GM19238 (cell line): ENCODE results near the gene FUT9.

Source experiments
- DNase-seq: peaks from one replicate; pipeline ENCODE4 v3.0.0; 2011; ENCODE audit warnings: low spot score; ENCODE audit not compliant: insufficient read length

Gene FUT9

DNA sequence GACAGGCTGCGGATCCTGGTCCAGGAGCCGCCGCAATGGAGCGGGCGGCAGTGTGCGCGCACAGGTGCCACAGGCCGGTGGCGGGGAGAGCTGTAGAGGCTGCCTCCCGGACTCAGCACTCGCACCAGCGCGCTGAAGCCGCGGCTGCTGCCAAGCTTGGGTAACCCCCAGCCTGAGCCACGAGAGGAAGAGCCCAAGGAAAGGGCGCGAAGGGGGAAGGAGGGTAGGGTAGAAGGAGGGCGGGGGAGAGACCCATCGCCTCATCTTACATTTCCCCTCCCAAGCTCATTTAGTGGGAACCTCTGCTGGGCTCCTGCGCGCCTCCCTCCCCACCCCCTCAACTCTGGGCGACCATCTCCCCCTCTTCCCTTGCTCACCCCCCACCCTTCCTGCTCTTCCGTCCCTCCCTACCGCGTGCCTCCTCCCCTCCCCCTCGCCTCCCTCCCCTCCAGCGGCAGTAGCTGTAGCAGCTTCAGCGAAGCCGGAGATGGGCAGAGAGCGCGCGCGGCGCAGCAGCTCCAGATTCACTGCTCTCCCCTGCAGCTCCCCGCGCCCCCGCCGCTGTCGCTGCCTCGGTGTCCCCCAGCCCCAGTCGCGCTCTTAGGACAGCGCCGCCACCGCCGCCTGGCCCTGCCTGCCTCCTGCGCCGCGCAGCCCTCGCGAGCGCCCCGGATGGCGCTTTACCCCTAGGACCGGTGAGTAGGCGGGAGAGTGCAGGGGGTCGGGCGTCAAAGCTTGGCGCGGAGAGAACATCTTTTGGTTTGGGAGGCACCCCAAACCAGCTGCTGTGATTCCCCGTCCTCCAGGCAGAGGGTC lies at the start of gene FUT9:
Gene FUT9, plus strand, starts transcription at position 457 of the 816 bp plus-strand sequence. CDS start 187,182 bp downstream, outside the sequence.
- no peak for DNase-seq

DNA sequence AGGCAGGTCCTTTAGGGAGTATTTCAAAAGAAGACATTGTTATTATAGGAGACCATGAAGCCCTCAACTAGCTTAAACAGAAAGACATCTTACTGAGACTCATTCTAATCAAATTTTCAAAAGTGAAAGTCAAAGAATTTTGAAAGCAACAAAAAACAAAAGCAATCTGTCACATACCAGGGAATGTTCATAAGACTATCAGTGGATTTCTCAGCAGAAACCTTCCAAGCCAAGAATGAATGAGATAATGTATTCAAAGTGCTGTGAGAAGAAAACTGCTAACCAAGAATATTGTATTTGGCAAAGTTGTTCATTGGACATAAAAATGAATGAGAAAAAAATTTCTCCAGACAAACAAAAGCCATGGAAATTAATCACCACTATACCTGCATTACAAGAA lies 48.2 kb upstream of the FUT9 start:
- no peak for DNase-seq

DNA sequence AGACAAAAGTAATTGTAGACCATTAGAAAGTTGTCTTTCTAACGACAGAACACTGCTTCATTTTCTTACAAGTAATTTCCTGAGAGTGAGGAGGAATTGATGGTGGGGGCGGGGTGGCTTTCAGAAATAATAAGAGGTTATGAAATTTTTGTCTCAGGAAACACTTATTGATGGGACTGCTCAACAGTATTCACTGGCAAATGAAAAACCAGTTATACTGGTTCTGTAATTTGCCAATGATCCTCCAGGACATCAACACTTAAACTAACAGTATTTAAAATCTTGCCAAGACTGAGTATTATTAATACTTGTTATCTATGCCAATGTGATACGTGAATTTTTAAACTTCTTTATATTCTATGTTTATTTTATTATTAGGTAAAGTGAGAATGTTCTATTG lies 41.8 kb upstream of the FUT9 start:
- no peak for DNase-seq

DNA sequence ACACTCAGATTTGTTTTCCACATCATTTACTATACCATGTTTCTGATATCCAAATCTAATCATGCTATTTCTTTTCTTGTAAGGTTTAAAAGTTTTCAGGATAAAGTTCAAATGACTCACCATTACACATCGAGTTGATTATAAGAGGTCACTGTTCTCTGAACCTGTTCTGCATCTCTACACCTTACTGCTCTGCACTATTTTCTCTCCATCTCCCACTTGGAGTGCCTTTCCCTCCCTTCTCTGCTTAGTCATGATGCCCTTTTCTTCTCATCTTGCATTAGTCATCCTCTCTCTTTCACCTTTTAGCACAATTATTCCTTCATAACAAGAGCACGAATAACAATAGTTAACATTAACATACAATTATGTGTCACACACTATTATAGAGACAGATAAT lies 37.5 kb upstream of the FUT9 start:
- DNase-seq, result no peak

DNA sequence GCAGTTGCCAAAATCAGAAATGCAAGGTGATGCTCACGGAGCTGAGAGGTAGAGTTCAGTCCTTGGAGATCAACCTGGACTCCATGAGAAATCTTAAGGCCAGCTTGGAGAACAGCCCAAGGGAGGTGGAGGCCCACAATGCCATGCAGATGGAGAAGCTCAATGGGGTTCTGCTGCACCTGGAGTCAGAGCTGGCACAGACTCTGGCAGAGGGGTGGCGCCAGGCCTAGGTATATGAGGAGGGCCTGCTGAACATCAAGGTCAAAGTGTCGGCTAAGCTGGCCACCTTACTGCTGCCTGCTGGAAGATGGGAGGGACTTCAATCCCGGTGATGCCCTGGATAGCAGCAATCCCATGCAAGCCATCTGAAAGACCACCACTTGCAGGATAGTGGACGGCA lies 23.9 kb upstream of the FUT9 start:
- no peak for DNase-seq

DNA sequence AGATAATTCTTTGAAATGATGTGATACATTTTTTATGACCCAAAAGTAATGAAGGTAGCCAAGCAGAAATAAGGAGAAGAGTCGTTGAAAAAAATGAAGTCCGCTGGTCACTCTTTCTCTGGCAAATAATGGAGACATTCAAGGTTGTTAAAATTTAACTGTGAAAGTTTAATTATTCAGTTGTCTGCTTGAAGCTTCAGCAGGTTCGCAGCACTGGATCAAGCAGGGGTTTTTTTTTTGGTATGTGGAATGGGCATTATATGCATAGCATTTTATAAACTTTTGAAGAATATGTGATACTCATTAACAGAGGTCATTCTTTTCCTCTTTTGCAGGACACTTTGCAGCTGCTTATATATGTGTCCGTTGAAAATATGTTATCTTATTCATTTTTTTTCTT lies 21.6 kb upstream of the FUT9 start:
- DNase-seq, result no peak

DNA sequence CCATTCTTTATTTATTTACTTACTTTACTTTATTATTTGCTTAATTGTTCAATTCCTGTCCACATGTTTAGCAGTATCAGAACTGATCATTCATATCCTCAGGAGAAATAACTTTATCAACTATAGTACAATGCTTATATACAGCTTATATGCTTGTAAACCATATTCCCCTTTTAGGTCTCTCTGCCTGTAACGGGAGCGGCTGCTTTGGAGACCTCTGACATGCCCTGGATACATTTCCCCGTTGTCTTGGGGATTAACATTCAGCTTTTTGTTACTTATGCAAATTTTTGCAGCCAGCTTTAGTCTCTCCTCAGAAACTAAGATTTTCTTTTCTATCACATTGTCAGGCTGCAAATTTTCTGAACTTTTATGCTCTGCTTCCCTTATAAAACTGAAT lies 17.6 kb upstream of the FUT9 start:
- DNase-seq, result no peak

DNA sequence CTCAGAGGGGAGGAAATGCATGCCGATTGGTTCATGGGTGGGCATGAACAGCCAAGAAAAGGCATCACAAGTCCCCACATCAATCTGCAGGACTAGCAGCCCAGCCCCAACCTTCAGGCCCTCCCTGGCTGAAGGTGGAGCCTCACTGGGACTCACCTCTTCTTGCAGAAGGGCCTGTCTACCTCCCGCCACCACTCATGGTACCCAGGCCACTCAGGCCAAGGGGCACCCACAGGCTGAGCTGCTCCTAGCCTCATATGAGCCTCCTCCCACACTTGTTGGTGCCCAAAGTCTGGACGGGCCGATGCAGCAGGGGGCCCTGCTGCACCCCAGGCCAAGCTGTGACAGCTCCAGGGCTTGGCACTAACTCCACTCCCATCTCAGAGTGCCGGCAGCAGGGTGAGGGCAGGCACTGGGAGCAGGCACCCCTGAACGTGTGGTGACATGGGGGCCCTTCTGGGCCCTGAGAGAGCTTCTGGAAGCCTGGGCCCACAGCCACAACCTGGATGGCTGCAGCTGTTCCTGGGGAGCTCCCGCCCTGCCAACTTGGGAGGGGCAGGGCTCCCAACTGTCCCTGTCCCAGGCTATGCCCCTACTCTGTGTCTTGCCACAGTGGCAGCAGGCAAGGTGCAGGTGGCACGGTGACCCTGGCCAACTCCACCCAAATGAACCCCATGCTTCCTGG lies 13.7 kb upstream of the FUT9 start:
- no peak for DNase-seq

DNA sequence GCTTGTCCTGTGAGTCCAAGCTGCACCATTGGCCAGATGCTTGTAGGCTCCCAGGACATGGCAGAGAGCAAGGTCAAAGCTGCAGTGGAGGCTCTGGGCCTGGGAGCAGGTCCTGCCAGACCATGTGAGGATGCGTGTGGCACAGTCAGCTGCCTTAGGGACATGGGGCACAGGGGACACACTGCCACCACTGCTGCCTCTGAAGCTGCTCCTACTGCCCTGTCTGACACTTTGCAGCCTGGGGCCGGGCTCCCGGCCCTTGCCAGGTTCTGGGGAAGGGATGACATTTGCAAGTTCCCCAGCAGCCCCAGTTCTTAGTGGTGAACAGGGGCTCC lies 13.2 kb upstream of the FUT9 start:
- DNase-seq, result no peak

DNA sequence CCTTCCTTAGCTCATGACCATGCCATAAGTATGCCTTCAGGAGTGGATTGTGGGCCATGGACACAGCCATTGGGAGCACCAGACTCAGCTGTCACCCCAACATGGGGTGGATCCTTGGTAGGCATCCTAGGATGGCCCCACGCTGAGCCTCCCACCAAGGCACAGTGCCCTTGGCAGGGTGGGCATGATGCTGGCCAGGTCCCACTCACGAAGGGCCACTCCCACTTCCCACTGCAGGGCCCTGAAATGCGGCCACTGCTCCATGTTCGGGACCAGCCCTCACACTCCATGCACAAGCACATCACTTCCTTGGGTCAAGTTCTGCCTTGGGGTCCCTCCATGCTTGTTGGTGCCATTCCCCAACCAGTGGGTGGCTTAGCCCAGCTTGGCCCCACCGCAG lies 12.9 kb upstream of the FUT9 start:
- no peak for DNase-seq

DNA sequence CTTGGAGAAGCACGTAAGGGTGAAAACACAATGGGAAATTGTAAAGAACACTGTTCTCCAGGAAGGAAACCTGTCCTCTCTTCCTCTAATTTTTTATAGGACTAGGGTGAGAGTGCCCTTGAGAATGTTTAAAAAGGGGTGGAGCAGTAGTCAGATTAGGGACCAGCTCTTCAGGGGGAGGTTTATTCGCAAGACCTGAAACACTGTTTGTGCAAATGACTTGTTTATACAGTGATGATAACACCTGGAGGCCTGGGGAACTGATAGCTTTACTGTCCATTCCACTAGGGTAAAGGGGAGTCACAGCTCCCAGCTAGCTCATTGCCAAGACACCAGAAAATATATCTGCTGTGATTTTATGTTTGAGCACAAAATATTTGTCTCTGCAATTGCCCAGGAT lies 8.1 kb upstream of the FUT9 start:
- DNase-seq, result no peak

DNA sequence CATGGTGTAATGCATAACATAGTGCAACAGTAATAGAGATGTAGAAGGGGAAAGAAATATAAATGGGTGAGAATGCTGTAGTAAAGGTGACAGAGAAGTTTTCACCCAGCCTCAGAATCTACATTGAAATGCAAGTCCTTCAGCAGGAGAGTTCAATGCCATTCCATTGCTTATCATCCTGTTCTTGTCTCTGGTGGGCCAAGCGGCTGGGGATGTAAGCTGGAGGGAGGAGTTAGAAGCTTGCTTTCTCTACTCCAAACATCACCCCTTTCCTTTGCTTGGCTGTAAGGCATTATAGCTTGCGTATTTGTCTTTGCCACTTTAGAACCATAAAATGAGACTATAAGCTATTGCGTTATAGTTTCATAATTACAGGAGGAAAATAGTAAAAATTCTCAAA lies 2.2 kb upstream of the FUT9 start:
- DNase-seq, result no peak

DNA sequence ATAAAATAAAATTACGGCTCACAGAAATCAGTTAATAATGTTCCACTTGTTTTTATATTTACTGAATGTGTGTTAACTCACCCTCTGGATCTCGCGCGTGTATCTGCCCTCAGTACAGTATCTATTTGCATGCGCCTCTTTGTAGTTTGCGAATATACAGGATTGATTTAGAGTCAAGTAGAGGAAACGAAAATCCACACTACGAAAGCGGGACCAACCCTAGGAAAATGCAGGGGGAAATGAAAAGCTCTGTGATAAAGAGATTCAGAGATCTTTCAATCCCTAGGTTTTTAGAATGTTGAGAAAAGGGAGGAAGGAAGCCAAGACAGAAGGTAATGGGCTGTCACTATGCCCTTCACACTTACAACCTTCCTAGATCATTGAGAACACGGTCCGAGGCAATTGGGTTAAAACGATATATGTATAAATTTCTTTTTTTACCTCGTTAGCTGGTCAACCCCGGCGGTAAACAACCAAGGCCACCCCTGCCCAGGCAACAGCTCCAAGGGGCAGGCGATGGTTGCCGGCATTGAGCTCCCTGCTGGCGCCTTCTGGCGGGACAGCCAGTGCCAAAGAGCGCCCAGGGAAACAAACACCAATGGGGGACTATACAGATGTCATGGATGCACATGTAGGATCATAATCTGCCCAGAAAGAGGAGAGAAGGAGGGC lies 792 bp upstream of the FUT9 start:
- DNase-seq, result no peak

DNA sequence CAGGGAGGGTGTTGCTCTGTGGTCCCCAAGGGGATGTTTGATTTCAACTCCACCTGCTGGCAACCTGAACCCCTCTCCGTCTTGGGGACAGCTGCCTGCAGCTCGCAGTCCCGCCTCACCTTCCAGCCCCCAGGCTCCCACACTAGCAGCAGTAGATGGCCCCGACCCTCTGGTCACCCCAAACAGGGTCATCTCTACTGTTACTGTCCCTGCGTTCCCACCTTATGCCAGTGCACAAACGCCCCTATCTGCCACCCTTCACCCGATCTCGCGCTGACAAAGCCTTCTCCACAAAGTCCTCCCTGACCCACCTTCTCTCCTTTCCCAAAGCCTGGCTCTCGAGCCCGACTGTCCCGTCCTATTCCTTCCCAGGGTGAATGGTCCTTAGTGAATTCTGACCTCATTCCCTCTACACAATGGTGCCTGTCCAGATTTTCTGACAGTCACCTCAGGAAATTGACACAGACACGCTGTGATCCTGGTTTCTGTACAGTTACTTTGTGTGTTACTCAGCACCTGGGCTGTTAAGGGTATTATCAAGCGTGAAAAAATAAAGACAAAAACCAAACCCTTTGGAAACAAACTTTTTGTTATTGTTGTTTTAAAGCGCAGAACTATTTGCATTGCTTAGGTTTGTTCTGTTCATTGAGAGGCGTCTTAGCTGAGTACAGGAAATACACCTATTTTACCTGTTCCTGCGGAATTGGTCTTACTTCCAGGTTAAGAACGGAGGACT lies 728 bp downstream of the FUT9 start:
- no peak for DNase-seq

DNA sequence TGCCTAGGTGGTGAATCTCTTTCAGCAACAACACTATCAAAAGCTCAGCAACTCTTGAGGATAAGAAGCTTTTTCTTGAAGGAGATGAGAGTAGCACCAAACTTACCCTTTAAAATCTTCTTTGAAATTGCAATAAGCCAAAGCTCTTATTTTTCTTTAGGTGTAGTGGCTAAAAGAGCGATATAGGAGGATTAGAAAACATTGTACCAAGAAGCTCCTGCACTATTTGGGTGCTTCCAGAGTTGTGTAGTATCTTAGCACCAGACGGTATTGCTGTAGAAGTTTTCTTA lies 1.2 kb downstream of the FUT9 start:
- no peak for DNase-seq

DNA sequence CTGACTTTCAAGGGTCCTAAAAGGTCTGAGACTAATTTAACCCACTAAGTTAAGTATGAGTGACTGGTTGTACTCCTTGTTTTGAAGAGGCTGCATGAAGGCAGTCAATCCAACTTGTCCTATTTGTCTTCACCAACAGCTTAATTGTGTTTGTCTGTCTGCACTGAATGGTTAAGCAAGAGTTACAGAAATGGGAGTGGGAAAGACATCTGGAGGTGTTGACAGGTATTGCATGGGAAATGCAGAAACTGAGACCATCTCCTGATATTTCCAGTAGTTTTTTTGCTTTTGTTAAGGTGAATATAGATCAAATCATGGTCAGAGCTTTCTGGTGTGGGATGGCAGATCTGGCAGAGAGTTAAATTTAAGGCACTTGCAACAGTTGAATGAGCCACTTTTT lies 6.5 kb downstream of the FUT9 start:
- DNase-seq, result no peak

DNA sequence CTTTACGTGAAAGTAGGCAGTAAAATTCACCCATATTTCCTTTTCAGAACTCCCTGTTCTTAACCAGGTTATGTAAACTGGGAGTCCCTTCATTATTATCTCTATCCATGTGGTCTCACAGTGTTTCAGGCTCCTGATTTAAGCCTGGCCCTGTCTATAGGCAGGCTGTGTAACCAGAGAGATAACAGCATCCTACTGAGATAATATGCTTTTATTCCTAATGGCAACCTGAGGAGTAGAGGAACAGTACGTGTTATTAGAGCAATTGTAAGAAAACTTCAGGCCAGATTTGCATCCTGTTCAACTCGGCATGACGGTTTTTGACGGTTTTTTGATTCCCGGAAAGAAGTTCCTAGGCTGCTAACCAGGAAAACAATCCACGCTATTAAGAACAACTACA lies 16.9 kb downstream of the FUT9 start:
- no peak for DNase-seq

DNA sequence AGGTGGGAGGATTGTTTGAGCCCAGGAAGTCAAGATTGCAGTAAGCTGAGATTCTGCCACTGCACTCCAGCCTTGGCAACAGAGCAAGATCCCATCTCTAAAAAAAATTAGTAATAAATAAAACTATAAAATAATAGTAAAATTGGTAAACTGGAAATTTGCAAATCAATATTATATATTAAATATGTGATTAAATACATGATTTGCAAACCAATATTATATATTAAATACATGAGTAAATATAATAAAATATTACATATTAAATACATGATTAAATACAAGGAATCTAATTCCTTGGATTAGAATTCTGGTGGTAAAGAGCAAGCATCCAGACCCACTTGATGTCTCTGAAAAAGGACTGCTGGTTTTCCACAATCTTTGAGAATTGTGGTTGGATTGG lies 35.8 kb downstream of the FUT9 start:
- no peak for DNase-seq

DNA sequence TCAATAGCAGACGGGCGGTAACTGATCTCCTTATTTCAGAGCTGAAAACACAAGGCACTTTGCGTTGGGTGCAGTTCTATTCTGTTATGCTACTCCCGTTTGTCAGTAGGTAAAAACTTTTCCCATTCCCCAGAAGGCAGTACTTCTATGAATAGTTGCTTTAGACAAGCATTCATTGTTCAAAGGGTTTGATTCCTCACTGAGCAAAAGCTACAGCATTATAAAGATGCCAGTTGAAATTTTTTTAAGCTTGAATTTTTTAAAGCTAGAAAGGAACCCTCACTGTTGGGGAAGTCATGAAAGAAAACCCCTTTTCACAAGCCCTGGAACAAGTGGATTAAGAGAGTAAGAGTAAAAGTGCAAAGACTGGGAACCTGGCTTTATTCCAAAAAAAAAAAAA lies 42.3 kb downstream of the FUT9 start:
- DNase-seq, result no peak

DNA sequence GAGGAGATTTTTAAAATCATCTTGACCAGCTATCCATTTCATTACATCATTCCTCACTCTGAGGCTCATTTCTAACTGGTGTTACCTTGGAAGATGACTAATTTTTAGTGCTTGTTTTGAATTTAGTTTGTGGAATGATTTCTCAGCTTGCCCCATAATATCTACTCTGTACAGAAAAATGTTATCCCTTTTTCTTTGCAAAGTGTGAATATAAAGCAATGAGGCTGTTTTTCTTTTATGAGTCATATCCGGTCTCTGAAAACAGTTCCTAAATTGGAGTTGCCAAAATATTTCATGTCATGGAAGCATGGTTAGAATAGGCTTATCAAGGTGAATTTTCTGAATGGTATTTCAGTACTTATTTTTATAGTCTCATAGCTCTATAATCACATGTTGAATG lies 43.8 kb downstream of the FUT9 start:
- DNase-seq, result no peak

DNA sequence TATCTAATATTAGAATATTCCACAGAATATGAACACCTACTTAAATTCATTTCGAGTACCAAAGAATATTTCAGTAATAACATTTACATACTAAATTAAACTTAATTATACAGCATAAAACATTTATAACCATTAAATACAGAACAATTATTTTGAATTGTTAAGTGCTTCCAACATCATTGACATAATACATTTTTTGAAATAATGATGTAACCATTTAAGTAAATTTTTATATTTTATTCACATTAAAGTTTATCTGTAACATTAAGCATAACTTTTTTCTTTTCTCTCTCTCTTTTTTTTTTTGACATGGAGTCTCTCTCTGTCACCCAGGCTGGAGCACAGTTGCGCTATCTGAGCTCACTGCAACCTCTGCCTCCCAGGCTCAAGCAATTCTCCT lies 44.5 kb downstream of the FUT9 start:
- DNase-seq, result no peak

DNA sequence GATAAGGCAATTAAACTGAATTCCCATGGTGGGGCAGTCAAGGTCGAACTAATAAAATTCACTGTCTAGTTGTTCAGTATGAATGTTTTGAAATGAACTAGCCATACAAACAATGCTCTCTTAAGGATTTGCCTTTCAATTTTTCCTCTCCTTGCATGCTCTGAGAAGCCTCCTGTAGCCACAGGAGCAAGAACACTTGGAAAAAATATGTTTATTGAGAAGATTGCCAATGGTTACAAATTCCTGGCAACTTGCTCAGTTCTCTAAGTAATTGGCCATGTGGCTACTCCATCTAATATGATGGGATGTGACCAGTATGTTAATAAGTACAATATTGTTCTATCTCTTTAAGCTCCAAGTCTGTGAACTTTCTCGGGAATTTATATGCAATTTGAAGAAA lies 49.4 kb downstream of the FUT9 start:
- DNase-seq, result no peak
